ENCODE measurements around the gene APPBP2. TPM values are rescaled to one million over a fixed set of nuclear protein-coding genes. Genes with fewer than 3 reads are reported as not detected.

The APPBP2 gene
- total and polyA plus RNA-seq, 2 of the 8 experiments (the other 6 are each of a cell fraction or from before 2014, with no cell fraction given) = 3.3 to 18.0 TPM

GRCh38 chr17:60468371-60468770 is 57.7 kb downstream of the APPBP2 start (continued):
- TF ChIP-seq CREB1 (IDR thresholded peaks at IDR 0.05) (no peak), TBP (IDR thresholded peaks at IDR 0.05; ENCODE audit: low read depth, low read length) (no peak), BACH1 (IDR thresholded peaks at IDR 0.05; ENCODE audit: low read length) (no peak), RBBP5 (IDR thresholded peaks at IDR 0.05; ENCODE audit: borderline replicate concordance, low read depth, low read length) (no peak), KDM1A (IDR thresholded peaks at IDR 0.05; ENCODE audit: borderline replicate concordance, low read length) (no peak), JUND (IDR thresholded peaks at IDR 0.05; ENCODE audit: low read length) (no peak), GTF2F1 (IDR thresholded peaks at IDR 0.05; ENCODE audit: borderline replicate concordance, low read depth, low read length) (no peak), SP2 (IDR thresholded peaks at IDR 0.05; ENCODE audit: low read length) (no peak), KDM4A (IDR thresholded peaks at IDR 0.05; ENCODE audit: low read depth, low read length, severe bottlenecking) (no peak), MAFK (IDR thresholded peaks at IDR 0.05; ENCODE audit: low read depth, low read length) (no peak), ASH2L (IDR thresholded peaks at IDR 0.05; ENCODE audit: low read length) (no peak), NANOG (IDR thresholded peaks at IDR 0.05; ENCODE audit: insufficient read depth, low read depth, low read length, poor library complexity, severe bottlenecking) (no peak), TEAD4 (IDR thresholded peaks at IDR 0.05; ENCODE audit: low read depth, low read length) (no peak), CEBPB (IDR thresholded peaks at IDR 0.05; ENCODE audit: low read depth, low read length) (no peak), PHF8 (conservative IDR thresholded peaks at IDR 0.05; ENCODE audit: low read depth, low read length) (no peak)

All from H1 (cell line).